GM21515 (cell line): ENCODE data around the gene DPP7.

Experiments
- ATAC-seq: cut with Tn5 transposase; IDR thresholded peaks from one replicate; pipeline ENCODE4 v1.9.1; 2021; ENCODE audit not compliant: unreplicated experiment

The DPP7 gene

DNA sequence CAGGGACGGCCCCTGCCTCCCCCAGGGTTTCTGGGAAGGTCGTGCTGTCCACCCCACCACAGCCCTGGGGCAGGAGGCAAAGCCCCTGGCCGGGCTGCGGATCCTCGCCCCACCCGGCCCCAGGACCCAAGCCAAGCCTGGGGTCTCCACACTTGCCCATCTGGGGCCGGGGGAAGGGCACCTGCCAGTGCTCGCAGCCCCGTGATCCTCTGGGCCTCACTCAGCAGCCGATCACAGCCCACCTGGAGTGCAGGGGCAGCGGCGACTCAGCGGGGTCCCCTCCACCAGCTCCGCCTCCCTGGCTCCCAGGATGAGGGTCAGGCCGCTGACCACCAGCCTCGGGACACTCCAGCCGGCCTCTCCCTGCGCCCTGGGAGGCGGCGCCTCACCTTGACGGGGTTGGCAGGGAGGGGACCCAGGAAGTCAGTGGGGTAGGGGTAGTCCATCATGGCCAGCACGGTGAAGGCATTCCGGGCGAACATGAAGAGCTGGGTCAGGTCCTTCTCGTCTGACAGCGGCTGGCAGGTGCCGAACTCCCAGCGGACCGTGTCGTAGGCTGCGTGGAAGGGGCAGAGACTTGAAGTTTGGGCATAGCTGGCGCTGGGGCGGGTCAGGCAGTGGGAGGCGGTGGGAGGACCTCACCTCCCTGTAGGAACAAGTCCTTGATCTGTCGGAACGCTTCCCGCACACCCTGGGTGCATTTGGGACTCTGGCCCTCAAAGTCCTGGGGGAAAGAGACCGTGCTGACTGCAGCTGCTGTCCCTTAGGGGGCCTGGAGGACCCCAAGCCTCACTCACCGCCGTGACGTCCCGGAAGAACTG is 1.8 kb downstream of the DPP7 start:
- ATAC-seq, result no peak

DNA sequence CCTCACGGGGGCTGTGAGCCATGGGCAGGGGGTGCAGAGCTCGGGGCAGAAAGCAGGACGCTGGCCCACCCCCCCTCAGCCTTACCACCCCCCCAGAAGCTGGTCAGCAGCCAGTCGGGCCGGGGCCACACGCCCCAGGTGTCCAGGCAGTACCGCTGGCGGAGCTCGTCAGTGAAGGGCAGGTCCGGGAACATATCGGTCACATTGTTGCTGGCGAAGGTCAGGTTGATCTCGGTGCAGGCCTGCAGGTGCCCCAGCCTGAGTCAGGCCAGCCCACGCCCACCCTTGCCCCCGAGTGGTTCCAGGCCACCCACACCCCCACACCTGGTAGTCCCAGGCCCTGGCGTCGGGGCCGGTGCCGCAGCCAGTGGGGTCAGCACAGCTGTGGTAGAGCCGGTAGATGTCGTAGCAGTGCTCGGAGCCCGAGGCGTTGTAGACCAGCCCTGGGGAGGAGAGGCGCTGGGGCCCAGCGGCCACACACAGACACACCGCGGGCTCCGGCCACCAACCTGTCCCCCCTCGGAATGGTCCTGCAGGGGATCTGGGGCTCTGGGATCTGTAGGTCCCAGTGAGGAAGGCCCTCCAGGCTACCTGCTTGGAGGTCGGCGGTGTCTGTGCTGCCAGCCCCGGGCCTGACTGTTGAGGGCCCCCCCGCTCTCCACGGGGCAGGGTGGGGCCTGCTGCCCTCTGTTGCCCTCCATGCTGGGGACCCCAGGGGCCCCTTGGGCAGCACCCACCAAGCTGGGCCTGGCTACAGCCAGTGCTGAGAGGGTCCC is 2.6 kb downstream of the DPP7 start:
- no peak for ATAC-seq

DNA sequence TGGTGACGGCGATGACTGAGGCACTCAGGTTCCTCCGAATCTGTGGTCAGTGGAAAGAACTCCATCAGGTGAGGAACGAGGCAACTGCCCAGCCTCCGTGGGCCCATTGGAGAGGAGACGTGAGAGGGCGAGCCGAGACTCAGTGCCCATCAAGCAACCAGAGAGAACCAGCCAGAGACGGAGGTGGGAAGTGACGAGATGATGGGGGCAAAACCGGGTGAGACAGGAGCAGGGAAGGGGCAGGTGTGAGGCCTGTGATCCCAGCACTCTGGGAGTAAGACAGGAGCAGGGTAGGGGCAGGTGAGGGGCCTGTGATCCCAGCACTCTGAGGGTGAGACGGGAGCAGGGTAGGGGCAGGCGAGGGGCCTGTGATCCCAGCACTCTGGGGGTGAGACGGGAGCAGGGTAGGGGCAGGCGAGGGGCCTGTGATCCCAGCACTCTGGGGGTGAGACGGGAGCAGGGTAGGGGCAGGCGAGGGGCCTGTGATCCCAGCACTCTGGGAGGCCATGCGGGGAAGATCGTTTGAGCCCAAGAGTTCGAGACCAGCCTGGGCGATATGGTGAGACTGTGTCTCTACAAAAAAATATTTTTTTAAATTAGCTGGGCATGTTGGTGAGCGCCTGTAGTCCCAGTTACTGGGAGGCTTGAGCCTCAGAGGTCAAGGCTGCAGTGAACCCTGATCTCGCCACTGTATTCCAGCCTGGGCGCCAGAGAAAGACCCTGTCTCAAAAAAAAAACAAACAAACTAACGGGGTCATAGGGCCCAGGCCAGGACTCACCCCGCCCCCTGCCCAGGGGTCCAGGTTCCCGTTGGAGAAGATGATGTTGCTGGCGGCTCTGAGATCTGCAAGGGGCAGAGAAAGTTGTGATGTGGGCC is 3.4 kb downstream of the DPP7 start:
- no peak for ATAC-seq

DNA sequence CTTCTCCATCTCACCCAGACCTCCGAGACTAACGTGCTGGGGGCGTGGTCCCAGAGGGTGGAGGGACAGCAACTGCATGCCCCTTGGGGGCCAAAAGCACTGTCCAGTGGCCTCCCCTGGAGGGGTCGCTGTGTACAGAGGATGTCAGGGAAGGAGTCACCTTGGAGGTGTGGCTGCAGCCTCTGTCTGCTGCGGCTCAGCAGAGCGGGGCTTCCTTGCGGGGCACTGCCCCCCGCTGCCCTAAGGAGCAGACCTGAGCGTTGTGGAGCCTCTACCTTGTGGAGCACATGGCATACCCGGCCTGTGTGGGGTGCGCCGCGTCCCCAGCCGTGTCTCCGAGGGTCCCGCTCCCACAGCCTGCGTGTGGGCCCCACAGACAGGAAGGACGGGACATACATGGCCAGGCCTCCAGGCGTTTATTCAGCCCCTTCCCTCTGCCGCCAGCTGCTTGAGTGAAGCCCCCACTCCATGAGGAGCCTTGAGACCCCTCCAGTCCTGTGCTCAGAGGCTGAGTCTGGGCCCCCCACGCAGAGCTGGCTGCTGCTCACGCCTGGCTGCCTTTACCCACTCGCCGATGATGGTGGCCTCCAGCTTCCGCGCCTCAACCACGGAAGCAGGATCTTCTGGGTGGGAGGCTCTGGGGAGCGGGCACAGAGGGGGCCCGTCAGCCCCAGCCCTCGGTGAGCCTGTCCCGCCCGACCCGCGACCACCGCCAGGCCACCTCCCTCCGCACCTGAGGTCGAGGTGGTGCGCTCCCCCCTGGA is 4.2 kb downstream of the DPP7 start:
- ATAC-seq, result no peak

DNA sequence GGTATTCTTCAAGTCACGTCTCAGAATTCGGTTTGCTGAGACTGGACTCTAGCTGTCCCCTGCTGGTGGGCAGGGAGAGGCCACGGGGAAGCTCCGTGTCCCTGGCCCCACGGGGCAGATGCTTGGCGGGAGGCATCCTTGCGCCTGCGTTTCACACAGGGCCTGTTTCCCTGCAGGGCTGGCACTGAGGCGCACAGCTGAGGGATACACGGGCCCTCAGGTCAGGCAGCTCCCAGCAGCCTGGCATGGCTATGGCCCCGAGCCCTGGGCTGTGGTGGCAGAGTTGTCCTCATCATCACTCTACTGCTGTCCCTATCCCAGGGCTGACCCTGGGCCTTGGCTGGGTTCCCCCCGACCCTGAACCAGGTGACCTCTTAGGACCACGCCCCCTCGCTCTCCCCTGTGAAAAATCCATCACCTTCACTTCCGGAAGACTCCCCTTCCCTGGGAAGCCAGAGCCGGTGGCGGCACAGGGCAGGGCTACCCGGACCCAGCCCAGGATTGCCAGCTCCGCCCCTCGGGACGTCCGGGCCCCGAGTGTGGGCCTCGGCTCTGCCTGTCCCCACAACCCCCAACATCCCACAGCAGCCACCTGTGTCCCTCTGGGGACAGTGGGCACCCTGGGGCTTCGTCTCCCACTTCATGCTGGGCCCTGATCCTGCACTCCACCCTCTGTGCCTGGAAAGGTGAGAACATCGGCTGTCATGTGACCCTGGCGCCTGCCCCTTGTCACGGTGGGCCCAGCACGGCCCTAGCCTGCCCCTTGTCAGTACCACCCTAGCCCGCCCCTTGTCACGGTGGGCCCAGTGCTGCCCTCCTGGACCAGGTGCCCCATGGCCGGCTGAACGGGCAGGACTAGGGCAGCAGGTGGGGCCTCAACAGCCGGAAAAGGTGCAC is 5.0 kb downstream of the DPP7 start:
- no peak for ATAC-seq

DNA sequence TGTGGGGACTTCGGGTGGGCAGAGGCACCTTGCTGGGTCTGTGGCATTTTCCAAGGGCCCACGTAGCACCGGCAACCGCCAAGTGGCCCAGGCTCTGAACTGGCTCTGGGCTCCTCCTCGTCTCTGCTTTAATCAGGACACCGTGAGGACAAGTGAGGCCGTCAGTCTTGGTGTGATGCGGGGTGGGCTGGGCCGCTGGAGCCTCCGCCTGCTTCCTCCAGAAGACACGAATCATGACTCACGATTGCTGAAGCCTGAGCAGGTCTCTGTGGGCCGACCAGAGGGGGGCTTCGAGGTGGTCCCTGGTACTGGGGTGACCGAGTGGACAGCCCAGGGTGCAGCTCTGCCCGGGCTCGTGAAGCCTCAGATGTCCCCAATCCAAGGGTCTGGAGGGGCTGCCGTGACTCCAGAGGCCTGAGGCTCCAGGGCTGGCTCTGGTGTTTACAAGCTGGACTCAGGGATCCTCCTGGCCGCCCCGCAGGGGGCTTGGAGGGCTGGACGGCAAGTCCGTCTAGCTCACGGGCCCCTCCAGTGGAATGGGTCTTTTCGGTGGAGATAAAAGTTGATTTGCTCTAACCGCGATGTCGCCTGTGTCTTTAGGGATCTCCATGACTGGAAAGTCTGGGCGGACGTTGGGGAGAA is 5.8 kb downstream of the DPP7 start:
- no peak for ATAC-seq

DNA sequence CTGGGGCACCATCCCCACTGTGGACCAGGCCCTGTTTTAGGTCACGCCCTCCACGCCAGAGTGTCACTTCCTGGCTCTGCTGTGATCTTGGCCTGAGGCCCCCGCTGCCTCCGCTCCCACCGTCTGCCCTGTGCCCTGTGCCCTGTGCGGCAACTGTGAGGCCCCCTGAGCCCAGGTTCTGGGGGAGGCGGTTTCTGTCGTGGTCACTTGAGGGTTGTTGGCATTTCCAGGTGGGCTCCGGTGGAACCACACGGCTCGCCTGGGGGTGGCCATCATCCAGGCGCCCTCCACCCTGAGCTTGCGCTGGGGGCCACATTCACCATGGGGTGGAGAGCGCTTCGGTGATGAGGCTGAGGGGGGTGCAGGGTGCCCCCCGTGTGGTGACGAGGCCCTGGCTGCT is 6.6 kb downstream of the DPP7 start:
- ATAC-seq, result no peak

DNA sequence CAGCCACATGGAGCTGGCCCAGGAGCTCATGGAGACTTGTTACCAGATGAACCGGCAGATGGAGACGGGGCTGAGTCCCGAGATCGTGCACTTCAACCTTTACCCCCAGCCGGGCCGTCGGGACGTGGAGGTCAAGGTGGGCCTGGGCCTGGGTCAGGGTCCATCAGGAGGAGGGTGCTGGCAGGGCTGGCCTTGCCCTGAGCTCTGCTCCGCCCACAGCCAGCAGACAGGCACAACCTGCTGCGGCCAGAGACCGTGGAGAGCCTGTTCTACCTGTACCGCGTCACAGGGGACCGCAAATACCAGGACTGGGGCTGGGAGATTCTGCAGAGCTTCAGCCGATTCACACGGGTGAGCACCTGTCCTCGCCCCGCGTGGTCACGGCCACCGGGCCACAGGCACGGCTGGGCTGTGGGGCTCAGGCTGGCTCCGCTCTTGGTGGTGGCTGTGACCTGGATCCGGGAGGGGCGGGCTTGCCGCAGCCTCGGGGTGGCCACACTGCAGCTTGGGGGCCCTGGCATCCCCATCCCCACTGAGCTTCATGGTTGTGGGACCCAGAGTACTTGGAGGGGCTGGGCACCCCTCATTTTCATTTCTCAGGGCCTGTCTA is 7.1 kb downstream of the DPP7 start:
- ATAC-seq, result no peak

DNA sequence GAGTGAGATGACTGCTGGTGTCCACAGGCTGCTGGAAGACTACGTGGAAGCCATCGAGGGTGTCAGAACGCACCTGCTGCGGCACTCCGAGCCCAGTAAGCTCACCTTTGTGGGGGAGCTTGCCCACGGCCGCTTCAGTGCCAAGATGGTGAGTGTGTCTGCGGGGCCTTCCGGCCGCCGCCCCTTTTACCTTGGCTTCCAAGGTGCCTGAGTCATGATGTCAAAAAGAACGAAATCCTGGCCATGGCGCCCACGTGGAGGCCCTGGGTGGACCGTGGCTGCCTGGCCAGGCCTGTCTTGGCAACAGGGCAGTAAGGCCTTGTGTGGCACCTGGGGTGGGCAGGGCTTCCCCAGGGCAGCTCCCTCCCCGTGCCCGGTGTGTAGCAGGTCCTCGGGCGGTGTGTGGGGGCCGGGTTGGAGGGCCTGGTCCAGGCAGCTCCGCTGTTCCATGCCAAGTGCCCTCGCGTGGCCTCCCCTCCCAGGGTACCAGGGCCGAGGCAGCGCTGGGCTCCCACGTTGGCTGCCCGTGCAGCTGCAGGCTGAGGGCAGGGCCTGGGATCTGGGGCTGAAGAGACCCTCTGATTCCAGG is 7.8 kb downstream of the DPP7 start:
- ATAC-seq, result no peak

DNA sequence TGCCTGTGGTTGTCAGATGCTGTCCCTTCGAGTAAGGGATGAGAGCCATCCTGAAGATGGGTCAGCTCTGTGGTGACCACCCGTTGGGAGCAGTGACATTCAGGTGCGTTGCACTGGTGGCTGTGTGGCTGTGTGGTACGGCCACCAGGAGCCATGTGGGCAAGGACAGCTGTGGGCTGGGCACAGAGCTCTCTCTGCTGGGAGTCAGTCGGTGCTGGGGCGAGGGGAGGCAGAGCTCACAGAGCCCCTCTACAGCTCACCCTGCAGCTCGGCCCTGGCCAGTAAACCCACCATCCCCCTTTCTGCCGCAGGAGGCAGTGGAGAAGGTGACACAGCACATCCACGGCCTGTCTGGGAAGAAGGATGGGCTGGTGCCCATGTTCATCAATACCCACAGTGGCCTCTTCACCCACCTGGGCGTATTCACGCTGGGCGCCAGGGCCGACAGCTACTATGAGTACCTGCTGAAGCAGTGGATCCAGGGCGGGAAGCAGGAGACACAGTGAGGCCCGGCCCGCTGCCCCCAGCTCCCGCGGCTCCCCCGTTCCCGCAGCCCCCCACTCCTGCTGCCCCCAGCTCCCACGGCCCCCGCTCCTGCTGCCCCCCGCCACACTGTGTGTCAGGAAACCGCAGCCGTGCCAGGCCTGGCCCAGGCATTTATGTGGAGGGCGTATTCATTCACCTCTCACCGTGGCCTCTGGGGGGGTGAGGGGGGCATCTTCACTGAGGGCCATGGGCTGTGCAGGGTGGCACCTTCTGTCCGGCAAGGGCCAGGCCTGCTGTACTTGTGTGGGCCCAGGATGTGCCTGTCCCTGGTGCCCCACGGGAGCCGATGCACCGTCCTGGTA is 8.5 kb downstream of the DPP7 start:
- ATAC-seq, result no peak

DNA sequence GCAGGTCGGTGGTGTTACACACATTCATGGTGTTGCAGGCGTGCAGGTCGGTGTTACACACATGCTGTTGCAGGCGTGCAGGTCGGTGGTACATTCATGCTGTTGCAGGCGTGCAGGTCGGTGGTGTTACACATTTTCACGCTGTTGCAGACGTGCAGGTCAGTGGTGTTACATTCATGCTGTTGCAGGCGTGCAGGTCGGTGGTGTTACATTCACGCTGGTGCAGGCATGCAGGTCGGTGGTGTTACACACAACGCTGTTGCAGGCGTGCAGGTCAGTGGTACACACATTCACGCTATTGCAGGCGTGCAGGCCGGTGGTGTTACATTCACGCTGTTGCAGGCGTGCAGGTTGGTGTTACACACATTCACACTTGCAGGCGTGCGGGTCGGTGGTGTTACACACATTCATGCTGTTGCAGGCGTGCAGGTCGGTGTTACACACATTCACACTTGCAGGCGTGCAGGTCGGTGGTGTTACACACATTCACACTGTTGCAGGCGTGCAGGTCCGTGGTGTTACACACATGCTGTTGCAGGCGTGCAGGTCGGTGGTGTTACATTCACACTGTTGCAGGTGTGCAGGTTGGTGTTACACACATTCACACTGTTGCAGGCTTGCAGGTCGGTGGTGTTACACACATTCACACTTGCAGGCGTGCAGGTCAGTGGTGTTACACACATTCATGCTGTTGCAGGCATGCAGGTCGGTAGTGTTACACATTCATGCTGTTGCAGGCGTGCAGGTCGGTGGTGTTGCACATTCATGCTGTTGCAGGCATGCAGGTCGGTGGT is 11.1 kb downstream of the DPP7 start:
- ATAC-seq, result no peak

DNA sequence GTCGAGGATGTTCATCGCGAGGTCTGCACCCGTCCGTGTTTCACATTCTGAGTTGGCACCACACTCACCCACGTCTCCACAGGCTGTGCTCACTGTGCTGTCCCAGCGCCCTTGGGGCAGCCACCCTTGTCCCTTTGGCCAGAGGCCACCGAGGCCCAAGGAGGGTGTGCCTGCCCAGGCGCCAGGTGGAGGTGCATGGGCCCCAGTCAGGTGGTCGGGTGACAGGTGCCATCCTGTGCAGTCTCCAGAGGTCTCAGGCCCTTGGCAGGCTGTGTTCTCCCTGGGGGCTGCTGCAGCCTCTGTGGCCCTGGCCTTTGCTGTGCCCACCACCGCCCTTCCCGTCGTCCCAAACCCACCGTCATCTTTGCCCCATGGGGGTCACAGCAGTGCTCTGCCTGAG is 15.3 kb downstream of the DPP7 start:
- no peak for ATAC-seq

DNA sequence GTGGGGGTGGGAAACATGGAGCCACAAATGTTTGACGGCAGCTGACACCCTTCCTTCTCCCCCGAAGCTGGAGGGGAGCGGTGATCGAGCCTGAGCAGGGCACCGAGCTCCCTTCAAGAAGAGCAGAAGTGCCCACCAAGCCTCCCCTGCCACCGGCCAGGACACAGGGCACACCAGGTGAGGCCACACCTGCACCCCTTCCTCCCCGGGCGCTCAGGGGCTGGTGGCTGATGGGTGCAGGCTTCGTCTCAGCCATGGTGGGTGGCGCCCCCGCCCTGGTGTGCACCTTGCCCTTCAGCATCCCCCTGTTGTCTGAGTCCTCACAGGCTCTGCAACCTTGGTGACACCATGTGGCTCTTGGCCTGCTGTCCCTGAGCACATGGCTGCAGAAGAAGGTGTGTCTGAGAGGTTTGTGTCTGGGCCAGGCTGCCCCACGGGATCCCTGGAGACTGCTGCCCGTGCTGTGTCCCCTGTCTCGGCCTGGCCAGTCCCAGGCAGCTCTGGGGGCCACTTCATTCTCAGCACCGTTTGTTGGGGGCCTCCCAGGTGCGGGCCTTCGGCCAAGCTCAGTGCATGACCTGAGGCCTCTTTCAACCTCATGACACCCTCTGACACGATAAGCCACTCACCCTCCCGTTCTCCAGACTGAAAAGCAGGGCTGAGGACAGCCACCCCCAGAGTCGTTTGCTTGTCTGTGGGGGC is 16.6 kb downstream of the DPP7 start:
- ATAC-seq, result no peak

DNA sequence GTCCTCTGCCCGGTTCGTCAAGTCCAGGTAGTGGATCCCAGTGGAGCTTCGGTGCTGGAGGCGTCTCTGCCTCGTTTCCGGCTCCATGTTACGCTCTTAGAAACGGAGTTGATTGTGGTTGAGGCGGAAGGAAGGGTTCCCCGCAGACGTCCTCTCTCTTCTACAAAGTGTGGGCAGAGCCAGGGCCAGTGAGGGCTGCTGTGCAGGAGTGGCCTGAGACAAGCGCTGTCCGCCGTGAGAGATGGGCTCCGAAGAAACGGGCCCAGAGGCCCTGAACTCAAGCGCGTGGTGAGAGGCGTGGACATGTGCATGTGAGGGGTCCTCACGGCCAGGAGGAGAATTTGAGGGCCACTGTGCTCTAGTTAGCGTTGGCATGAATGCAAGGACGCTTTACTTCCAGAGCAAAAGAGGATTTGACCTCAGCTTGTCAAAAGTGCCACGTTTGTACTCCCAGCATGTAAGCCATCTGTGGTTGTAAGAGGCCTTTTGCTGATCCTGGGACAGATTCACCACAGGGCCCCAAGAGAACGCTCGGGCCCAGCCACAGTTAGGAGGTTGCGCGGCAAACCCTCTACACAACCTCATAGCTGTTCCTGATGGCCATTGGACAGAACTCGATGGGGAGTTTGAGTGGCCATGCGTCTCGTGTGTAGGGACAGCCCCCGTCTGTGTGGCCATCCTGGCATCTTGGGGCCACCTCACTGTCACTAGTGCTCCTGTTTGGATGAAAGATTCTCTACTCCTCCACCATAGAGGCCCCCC is 17.6 kb downstream of the DPP7 start:
- ATAC-seq, result no peak
